SH-SY5Y (cell line): Measurements from ENCODE around the gene CACNA1B.

ENCODE experiments used
- GATA2 ChIP-seq: IDR thresholded peaks from 2 replicates; pipeline ENCODE4 v1.6.1; 2011; ENCODE audit warnings: mild to moderate bottlenecking, low read depth, low read length
- GATA3 ChIP-seq: IDR thresholded peaks from 2 replicates; pipeline ENCODE4 v1.6.1; 2011; ENCODE audit warnings: low read depth, mild to moderate bottlenecking, low read length, moderate library complexity

DNA sequence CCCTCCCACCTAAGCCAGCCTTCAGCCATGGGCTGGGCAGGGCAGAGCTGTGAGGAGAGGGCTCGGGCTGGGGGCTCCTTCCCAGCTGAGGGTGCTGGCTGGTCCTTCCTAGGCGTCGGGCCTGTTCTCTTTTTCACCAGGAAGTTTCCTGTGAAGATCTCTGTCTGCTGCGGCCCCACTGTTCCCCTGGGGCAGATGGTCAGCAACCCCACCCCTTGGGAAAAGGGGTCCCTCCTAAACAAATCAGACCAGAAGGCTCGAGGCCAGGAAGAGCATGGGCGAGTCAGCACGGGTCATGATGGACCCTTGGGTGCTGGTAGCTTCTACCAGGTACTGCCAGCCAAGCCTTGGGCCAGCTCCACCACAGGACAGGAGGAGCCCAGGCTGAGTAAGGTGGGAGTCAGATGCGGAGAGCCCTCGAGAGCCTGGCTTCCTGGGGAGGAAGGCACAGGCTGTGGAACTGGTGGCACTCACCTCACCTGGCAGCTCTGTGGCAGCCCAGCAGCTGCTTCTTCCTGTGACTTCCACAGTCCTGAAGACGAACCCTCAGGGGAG is 3.5 kb downstream of the CACNA1B start:
- TF ChIP-seq GATA2 (no peak), GATA3 (no peak)
